ENCODE data around the gene HRAS.
A peak's percentile ranks its signal among the peaks of the same experiment; 100 is the strongest.

Gene HRAS

GRCh38 chr11:507727-508515 lies 27.5 kb downstream of the HRAS start:
- no peak for DNase-seq (ENCODE audit: low read depth)

GRCh38 chr11:506995-507726 lies 28.2 kb downstream of the HRAS start, which contains the start of gene RNH1:
TSS of gene RNH1 (minus strand) at chr11:507242. CDS start at chr11:502162, 5,080 bp downstream.
- peak; percentile 94 for DNase-seq (ENCODE audit: low read depth)

- peak; percentile 99 for DNase-seq (ENCODE audit: low read depth)
These were observed 29.0 kb downstream of the HRAS start for GRCh38 chr11:506238-506994.

- no peak for DNase-seq (ENCODE audit: low read depth)
These were observed 30.4 kb downstream of the HRAS start for GRCh38 chr11:504994-505344.

- DNase-seq (ENCODE audit: low read depth) = peak; percentile 72
These were observed 31.1 kb downstream of the HRAS start for GRCh38 chr11:504053-504993.

GRCh38 chr11:503179-503981 lies 32.0 kb downstream of the HRAS start:
- DNase-seq (ENCODE audit: low read depth) = peak; percentile 52

GRCh38 chr11:502288-503178 lies 32.8 kb downstream of the HRAS start:
- no peak for DNase-seq (ENCODE audit: low read depth)

- DNase-seq (ENCODE audit: low read depth) = no peak
These were observed 33.6 kb downstream of the HRAS start for GRCh38 chr11:501683-502287.

- DNase-seq (ENCODE audit: low read depth) = no peak
These were observed 34.2 kb downstream of the HRAS start for GRCh38 chr11:501001-501682.

GRCh38 chr11:499201-500076 lies 35.9 kb downstream of the HRAS start:
- DNase-seq (ENCODE audit: low read depth) = no peak

- DNase-seq (ENCODE audit: low read depth) = no peak
These were observed 36.8 kb downstream of the HRAS start for GRCh38 chr11:498297-499181.

GRCh38 chr11:497565-498296 lies 37.6 kb downstream of the HRAS start:
- no peak for DNase-seq (ENCODE audit: low read depth)

GRCh38 chr11:496834-497564 lies 38.4 kb downstream of the HRAS start:
- DNase-seq (ENCODE audit: low read depth) = no peak

- DNase-seq (ENCODE audit: low read depth) = no peak
These were observed 39.8 kb downstream of the HRAS start for GRCh38 chr11:495537-495931.
